Measurements from ENCODE around the gene CBX8.

DNA sequence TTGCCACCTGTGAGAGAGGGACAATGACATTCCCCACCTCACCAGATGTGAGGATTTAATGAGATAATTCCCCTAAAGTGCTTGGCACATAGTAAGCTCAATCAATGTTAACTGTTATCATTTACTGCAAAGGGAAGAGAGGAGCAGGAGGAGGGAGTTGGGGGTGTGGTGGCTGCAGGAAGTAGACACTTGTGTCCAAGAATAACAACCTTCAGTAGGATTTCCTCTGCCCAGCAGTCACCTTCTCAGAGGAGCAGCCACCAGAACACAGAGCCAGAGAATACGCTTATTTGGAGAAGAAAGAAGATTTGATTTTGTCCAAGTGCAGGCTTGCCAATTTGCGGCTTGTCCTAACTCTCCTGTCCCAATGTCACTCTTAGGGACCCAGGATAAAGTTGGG is 32.1 kb upstream of the CBX8 start:
- TF ChIP-seq, protein P1, sequence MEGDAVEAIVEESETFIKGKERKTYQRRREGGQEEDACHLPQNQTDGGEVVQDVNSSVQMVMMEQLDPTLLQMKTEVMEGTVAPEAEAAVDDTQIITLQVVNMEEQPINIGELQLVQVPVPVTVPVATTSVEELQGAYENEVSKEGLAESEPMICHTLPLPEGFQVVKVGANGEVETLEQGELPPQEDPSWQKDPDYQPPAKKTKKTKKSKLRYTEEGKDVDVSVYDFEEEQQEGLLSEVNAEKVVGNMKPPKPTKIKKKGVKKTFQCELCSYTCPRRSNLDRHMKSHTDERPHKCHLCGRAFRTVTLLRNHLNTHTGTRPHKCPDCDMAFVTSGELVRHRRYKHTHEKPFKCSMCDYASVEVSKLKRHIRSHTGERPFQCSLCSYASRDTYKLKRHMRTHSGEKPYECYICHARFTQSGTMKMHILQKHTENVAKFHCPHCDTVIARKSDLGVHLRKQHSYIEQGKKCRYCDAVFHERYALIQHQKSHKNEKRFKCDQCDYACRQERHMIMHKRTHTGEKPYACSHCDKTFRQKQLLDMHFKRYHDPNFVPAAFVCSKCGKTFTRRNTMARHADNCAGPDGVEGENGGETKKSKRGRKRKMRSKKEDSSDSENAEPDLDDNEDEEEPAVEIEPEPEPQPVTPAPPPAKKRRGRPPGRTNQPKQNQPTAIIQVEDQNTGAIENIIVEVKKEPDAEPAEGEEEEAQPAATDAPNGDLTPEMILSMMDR (IDR thresholded peaks at IDR 0.05; ENCODE audit: borderline replicate concordance, extremely low read depth, low read length, poor library complexity, severe bottlenecking): no peak
- no peak for TF ChIP-seq EZH2 (IDR thresholded peaks at IDR 0.05; ENCODE audit: borderline replicate concordance, low read depth, low read length, severe bottlenecking)

Measured in DND-41 (cell line).